Uterus (tissue), 2 donors: ENCODE measurements around the gene FPR3.

Experiments used
- POLR2A ChIP-seq, 2 donors: fragments of 450-650 bp; IDR thresholded peaks; one replicate each; pipeline ENCODE4 v1.6.1; 2016; ENCODE audit warnings: antibody characterized with exemption in 2 of 2, mild to moderate bottlenecking in 1 of 2, moderate library complexity in 1 of 2
- TF ChIP-seq, protein P1 (sequence below), 4 experiments: fragments of 200-600 bp in 2 of 4; fragments of 450-650 bp in 2 of 4; sonication (generic) in 2 of 4; IDR thresholded peaks; one replicate each; pipeline ENCODE4 v1.5.1; 2016 to 2019; ENCODE audit warnings: antibody characterized with exemption in 4 of 4, mild to moderate bottlenecking in 2 of 4, moderate library complexity in 1 of 4

DNA sequence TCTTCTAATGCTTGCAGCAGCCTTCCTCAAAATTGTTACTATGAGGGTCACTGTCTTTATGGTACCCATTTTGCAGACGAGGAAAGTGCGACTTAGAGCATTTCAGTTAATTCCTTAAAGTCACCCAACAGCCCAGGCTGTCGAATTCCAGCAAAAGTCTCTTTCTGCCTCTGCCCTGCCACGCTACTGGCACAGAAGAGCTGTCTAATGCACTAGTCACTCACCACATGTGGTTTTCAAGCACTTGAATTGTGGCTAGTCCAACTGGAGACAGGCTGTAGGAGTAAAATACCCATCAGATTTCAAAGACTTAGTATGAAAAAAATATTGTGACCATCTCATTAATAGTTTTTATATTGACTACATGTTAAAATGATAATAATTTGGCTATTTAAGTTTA, 45.0 kb upstream of the FPR3 start:
- TF ChIP-seq, protein P1, sequence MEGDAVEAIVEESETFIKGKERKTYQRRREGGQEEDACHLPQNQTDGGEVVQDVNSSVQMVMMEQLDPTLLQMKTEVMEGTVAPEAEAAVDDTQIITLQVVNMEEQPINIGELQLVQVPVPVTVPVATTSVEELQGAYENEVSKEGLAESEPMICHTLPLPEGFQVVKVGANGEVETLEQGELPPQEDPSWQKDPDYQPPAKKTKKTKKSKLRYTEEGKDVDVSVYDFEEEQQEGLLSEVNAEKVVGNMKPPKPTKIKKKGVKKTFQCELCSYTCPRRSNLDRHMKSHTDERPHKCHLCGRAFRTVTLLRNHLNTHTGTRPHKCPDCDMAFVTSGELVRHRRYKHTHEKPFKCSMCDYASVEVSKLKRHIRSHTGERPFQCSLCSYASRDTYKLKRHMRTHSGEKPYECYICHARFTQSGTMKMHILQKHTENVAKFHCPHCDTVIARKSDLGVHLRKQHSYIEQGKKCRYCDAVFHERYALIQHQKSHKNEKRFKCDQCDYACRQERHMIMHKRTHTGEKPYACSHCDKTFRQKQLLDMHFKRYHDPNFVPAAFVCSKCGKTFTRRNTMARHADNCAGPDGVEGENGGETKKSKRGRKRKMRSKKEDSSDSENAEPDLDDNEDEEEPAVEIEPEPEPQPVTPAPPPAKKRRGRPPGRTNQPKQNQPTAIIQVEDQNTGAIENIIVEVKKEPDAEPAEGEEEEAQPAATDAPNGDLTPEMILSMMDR (IDR thresholded peaks at IDR 0.05), result no peak
- no peak for TF ChIP-seq POLR2A (IDR thresholded peaks at IDR 0.05)
